Activated CD8-positive, alpha-beta memory T cell treated with anti-CD3 and anti-CD28 coated beads, Interleukin-2, amount 50 U/mL, for 1 hour (primary cell): ENCODE data around the gene ATOH8.
"Not testable (repeated sequence)": the region's sequence is repeated elsewhere in the genome, so short reads cannot be mapped to it uniquely, and the experiment has no call there.

Experiments
- DNase-seq: peaks from one replicate; pipeline ENCODE4 v3.0.0-alpha.2; 2020; ENCODE audit errors: extremely low read depth

Gene ATOH8

DNA sequence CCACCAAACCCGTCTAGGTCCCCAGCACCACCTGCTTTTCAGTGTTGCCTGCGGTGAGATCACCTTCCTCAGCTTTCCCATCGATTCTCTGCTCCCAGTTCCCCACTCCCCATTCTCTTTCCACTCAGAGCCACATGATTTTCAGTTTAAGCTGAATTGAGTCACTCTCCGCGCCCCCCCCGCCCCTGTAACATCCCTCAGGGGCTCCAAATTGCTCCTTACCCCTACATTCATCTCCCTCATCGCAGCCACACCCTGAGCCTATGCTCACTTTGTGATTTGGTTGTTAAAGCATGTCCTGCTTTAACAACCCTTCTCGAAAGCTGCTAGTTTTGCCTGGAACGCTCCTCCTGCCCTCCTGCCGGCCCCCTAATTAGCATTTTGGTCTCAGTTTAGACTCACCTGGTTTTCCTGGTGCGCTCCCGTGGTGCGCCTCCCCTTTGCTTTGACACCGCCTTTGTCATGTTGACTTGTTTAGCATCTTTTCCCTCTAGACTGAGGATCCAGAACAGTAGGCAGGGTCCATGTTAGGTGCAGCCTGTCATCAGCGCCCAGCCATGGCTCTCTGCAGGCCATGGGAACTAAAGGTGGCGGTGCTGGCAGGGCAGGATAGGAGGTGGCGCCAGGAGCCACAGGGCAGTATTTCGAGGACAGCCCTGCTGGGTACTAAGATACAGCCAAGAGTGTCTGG is 74.2 kb downstream of the ATOH8 start:
- DNase-seq = no peak

DNA sequence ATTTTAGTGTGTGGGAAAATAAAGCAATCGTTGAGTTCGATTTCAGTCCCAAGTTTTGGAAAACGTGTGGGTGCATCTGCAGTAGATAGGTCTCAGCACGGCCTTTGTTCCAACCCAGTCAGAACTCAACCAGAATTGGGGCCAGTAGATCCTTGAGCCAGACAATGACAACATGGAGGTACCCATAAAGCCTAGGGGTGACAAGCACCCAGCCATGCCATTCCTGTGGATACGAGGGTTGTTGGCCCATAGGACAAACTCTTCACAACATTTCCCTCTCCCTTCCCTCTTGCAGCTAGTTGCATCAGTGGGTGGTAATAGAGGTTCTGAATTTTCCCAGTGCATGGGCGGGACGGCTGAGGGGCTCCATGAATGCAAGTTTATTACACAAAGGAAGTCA is 74.9 kb downstream of the ATOH8 start:
- DNase-seq = no peak

- DNase-seq = not testable (repeated sequence)
These were observed 75.6 kb downstream of the ATOH8 start for GRCh38 chr2:85829394-85829793.

GRCh38 chr2:85830645-85831044 is 76.9 kb downstream of the ATOH8 start:
- DNase-seq = no peak

- no peak for DNase-seq
These were observed 77.9 kb downstream of the ATOH8 start for GRCh38 chr2:85831735-85832134.

DNA sequence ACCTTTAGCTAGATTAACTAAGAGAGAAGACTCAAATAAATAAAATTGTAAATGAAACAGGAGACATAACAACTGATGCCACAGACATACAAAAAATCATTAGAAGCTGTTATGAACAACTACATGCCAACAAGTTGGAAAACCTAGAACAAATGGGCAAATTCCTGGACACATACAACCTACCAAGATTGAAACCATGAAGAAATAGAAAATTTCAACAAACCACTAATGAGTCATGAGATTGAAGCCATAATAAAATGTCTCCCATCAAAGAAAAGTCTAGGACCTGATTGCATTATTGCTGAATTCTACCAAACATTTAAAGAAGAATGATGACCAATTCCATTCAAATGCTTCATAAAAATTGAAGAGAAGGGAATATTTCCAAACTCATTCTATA is 80.7 kb downstream of the ATOH8 start:
- no peak for DNase-seq
